Mammary epithelial cell (primary cell): ENCODE results near the gene SLC12A9.

Experiments used
- CTCF ChIP-seq, 2 donors: IDR thresholded peaks in 1 of 2; conservative IDR thresholded peaks in 1 of 2; 2 replicates each; pipeline ENCODE4 v1.5.1; 2011 to 2012; ENCODE audit warnings: inconsistent platforms in 2 of 2, low read length in 2 of 2, mild to moderate bottlenecking in 2 of 2, control low read depth in 1 of 2, low read depth in 1 of 2; ENCODE audit not compliant: insufficient read depth in 1 of 2; ENCODE audit errors: extremely low read depth in 1 of 2
- EZH2 ChIP-seq: IDR thresholded peaks from 2 replicates; pipeline ENCODE4 v1.6.1; 2012; ENCODE audit warnings: low read length, inconsistent platforms, borderline replicate concordance

GRCh38 chr7:100900978-100901377 is 48.5 kb downstream of the SLC12A9 start:
- TF ChIP-seq CTCF (conservative IDR thresholded peaks at IDR 0.05 in 1 of 2, IDR thresholded peaks at IDR 0.05 in 1 of 2; ENCODE audit: extremely low read depth in 1 of 2, insufficient read depth in 1 of 2, low read depth in 1 of 2, low read length in 2 of 2): no peak
- TF ChIP-seq EZH2: no peak
